Vagina (tissue), 2 donors: ENCODE measurements around the gene RPL22.

Source experiments
- CTCF ChIP-seq, 3 experiments: fragments of 450-650 bp in 2 of 3; fragments of 200-600 bp in 1 of 3; sonication (generic) in 1 of 3; IDR thresholded peaks; one replicate each; pipeline ENCODE4 v1.5.1; 2017 to 2019; ENCODE audit warnings: antibody characterized with exemption in 3 of 3, mild to moderate bottlenecking in 2 of 3, moderate library complexity in 2 of 3
- POLR2AphosphoS5 ChIP-seq, 2 donors: sonication (generic); formaldehyde crosslinking; IDR thresholded peaks; one replicate each; pipeline ENCODE4 v1.9.0; 2017; ENCODE audit warnings: antibody characterized with exemption in 2 of 2, mild to moderate bottlenecking in 2 of 2, low read depth in 1 of 2; ENCODE audit not compliant: insufficient read depth in 1 of 2

DNA sequence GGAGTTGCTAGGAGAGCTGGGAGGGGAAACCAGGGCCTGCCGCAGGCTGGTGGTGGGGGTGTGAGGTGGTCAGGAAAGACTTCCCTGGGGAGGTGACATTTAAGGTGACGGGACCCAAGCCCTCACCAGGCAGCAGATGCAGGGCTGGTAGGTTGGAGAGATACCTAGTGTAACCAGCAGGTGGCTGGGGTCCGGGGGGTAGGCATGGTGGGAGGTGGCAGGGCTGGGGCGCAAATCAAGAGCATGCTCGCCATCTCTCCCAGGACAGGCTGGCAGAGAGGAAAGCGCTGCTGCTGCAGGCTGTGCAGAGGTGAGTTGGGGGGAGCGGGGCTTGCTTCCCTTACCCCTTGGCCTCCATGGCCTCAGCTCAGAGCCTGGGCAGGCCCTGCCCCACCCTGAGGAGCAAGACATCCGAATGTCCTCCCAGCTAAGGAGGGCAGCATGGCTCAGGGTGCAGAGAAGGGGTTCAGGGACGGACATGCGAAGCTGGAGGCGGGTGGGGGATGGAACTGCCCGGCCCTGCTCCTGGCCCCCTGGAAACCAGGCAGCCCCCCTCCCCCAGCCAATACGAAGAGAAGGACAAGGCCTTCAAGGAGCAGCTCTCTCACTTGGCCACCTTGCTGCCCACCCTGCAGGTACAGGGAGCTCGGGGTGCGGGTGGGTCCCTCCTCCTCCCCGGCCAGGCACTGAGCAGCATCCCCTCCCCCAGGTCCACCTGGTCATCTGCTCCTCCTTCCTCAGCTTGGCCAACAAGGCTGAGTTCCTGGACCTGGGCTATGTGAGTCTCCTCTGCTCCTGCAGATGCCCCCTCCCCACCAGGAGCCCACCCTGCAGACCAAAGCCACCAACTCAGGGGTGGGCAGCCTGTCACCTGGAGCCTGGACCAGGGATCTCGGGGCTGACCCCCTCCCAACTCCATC, 10.5 kb upstream of the RPL22 start:
- TF ChIP-seq CTCF (IDR thresholded peaks at IDR 0.05), result no peak
- no peak for TF ChIP-seq POLR2AphosphoS5 (IDR thresholded peaks at IDR 0.05; ENCODE audit: insufficient read depth in 1 of 2, low read depth in 1 of 2)
